ENCODE results near the gene RPS6KB2.
A peak's percentile ranks its signal among the peaks of the same experiment; 100 is the strongest.
"Not testable (repeated sequence)": the region's sequence is repeated elsewhere in the genome, so short reads cannot be mapped to it uniquely, and the experiment has no call there.

RPS6KB2 gene

DNA sequence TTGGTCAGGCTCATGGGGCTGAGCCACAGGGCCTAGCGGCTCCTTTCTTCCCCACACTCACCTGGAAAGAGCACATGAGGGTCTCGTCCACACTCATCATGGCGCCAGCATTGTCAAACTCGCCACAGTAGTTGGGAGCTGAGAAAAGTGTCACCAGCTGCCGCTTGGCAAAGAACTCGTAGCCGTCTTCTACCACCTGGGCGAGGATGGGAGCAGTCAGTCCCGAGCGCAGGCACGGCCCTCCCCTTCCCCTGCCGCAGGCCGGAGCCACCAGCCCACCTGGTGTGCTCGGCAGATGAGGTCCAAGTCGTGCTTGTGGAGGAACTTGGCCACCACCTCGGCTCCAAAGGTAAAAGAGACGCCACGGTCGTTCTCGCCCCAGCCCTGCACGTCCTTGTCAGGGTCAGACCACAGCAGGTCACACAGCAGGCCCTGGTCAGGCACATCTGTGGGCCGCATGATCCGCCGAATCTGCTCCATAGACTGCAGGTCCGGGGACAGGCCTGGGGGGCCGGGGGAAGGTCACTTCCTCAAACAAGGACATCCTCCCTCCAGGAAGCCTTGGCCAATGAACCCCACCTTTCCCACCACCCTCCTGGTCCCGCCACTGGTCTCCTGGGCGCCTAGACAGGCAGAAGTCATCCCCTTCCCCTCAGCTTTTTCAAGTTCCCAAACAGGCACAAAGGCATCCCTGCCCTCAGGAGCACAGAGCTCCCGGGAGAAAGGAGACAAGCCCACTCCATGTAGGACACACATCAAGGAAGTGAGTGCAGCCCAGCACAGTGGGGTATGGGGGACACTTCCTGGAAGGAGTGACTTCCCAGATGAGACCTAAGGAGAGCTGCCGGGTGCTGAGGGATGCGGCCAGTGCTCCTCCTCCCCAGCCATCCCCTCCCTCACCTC is 29.4 kb upstream of the RPS6KB2 start:
- no peak for TF ChIP-seq CTCF (IDR thresholded peaks at IDR 0.05; ENCODE audit: unreplicated experiment in 3 of 3)
- H3K9me3 Mint-ChIP-seq: no peaks in the 10 kb centered on the region
- H3K4me1 Mint-ChIP-seq: peaks cover 14% of the 10 kb centered on the region

DNA sequence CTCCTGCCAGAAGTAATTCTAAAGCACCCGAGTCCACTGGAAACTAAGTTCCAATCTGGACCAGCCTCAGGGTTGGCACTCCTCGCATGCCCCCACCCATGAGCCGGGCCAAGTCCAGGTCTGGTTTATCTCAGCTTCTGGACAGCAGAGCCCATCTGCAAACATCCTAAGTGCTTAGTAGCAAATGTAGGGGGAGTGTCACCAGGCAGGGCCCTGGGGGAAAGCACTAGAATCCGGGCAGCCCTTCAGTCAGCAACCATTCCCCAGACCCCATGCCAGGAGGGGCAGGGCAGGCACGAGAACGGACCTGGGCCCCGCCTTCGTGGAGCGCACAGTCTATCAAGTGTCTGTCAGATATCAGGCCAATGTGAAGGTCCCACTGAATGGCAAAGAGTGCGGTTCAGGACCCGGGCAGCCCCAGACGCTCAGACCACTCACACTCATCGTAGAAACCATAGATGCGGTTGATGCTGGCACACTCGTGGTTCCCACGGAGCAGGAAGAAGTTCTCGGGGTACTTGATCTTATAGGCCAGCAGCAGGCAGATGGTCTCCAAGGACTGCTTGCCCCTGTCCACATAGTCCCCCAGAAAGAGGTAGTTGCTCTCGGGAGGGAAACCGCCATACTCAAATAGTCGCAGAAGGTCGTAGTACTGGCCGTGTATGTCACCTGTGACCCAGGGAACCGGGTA is 27.9 kb upstream of the RPS6KB2 start:
- H3K4me3 Mint-ChIP-seq: peak overlapping the region; percentile 84 to 94 (median 91)
- H3K9me3 Mint-ChIP-seq: no peaks in the 10 kb centered on the region
- TF ChIP-seq CTCF (IDR thresholded peaks at IDR 0.05; ENCODE audit: unreplicated experiment in 3 of 3): no peak
- H3K36me3 Mint-ChIP-seq (ENCODE audit: low read depth): peaks cover 14% of the 10 kb centered on the region
- peak overlapping the region; percentile 74 to 85 (median 81) for H3K27ac Mint-ChIP-seq
- no peaks in the 10 kb centered on the region for H3K27me3 Mint-ChIP-seq (ENCODE audit: low read depth)
- H3K4me1 Mint-ChIP-seq: peaks cover 18% of the 10 kb centered on the region

More for the DNA sequence above, 29.4 kb upstream of the RPS6KB2 start:
- peak overlapping the region; percentile 51 to 91 (median 66) for H3K4me3 Mint-ChIP-seq
- no peak overlapping the region for H3K27ac Mint-ChIP-seq
- no peaks in the 10 kb centered on the region for H3K27me3 Mint-ChIP-seq (ENCODE audit: low read depth)
- H3K36me3 Mint-ChIP-seq (ENCODE audit: low read depth): peaks cover 14% of the 10 kb centered on the region

- peak overlapping the region; percentile 74 to 85 (median 81) for H3K27ac Mint-ChIP-seq
- H3K4me1 Mint-ChIP-seq: peaks cover 18% of the 10 kb centered on the region
- TF ChIP-seq CTCF (IDR thresholded peaks at IDR 0.05; ENCODE audit: unreplicated experiment in 3 of 3): no peak
- no peaks in the 10 kb centered on the region for H3K9me3 Mint-ChIP-seq
- peaks cover 14% of the 10 kb centered on the region for H3K36me3 Mint-ChIP-seq (ENCODE audit: low read depth)
- no peaks in the 10 kb centered on the region for H3K27me3 Mint-ChIP-seq (ENCODE audit: low read depth)
- H3K4me3 Mint-ChIP-seq: peak overlapping the region; percentile 84 to 94 (median 91)
These were observed 27.3 kb upstream of the RPS6KB2 start for GRCh38 chr11:67400942-67401494.

DNA sequence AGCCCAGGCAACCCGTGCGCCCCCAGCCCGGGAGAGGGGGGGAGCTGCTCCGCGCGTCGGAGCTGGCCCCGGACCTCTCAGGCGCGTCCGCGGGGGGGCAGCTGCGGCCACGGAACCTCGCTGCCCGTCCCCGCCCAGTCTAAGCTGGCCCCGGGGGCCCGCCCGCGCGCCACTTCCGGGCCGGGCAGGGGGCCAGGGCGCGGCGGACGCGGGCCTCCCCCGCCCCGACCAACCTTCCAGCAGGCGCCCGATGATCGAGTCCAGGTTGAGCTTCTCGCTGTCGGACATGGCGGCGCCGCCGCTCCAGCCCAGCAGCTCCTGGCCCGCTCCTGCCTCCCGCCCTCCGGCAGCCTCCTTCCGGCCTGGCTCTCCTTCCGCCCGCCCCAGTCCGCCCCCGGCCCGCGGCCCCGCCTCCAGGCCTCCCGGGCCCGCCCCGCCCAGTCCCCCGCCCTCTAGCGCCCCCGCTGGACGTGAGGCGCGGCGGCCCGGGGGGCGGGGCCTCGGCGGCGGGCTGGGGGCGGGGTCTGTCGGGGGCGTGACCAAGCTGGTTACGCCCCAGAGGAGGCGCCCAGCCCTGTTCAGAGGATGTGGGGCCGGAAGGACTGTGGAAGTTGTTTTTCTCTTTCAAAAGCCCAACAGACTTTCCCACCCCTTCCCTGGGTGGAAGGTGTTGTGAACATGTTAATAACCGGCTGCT is 26.7 kb upstream of the RPS6KB2 start, which contains the start of gene PPP1CA:
TSS of gene PPP1CA (minus strand) at position 364 of the 697 bp plus-strand sequence. CDS start at position 288, 76 bp downstream.
- peak within 1 kb of the TSS; percentile 84 to 94 (median 91) for H3K4me3 Mint-ChIP-seq

DNA sequence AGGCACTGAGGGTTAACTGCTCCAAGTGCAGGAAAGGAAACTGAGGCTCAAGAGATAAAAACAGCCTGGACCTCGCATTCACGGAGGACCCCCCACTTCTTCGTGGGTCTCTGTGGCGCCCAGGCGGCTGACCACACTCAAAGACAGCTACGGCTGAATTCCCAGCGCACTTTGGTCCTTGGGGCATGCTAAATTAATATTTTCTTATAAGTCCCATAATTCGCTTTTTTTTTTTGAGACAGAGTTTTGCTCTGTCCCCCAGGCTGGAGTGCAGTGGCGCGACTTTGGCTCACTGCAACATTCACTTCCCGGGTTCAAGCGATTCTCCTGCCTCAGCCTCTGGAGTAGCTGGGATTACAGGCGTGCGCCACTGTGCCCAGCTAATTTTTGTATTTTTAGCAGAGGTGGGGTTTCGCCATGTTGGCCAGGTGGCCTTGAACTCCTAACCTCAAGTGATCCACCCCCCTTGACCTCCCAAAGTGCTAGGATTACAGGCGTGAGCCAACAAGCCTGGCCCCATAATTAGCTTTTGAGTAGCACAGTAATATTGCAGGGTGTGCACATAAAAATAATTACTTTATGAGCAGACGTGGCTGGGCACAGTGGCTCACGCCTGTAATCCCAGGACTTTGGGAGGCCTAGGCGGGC is 26.0 kb upstream of the RPS6KB2 start:
- Mint-ChIP-seq H3K4me3 (peak overlapping the region; percentile 43 to 56 (median 52)), H3K27ac (peak overlapping the region; percentile 45 to 95 (median 93)), H3K36me3 (ENCODE audit: low read depth) (peaks cover 10% of the 10 kb centered on the region), H3K4me1 (peaks cover 22% of the 10 kb centered on the region)
- H3K27me3 Mint-ChIP-seq (ENCODE audit: low read depth); H3K9me3 Mint-ChIP-seq: not testable (repeated sequence)

More for the DNA sequence above, 26.7 kb upstream of the RPS6KB2 start, which contains the start of gene PPP1CA:
- Mint-ChIP-seq H3K27me3 (ENCODE audit: low read depth) (no peaks in the 10 kb centered on the region), H3K4me1 (peaks cover 18% of the 10 kb centered on the region), H3K9me3 (no peaks in the 10 kb centered on the region), H3K36me3 (ENCODE audit: low read depth) (peaks cover 10% of the 10 kb centered on the region), H3K27ac (peak within 1 kb of the TSS; percentile 74 to 95 (median 93))
- TF ChIP-seq CTCF (IDR thresholded peaks at IDR 0.05; ENCODE audit: unreplicated experiment in 3 of 3): peak; percentile 50 to 58 (median 54)

DNA sequence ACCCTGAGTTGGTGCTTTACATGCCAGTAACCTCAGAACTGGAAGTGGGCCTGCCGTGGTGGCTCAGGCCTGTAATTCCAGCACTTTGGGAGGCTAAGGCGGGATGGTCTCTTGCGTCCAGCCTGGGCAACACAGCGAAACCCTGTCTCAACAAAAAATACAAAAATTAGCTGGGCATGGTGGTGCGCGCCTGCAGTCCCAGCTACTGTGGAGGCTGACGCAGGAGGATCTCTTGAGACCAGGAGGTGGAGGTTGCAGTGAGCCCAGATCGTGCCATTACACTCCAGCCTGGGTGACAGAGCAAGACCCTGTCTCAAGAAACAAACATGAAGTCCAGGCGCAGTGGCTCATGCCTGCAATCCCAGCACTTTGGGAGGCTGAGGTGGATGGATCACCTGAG is 25.2 kb upstream of the RPS6KB2 start:
- not testable (repeated sequence) for H3K9me3 Mint-ChIP-seq; H3K36me3 Mint-ChIP-seq (ENCODE audit: low read depth); H3K27me3 Mint-ChIP-seq (ENCODE audit: low read depth)
- H3K27ac Mint-ChIP-seq: peak overlapping the region; percentile 65 to 95 (median 86)
- H3K4me1 Mint-ChIP-seq: peaks cover 19% of the 10 kb centered on the region
- peak overlapping the region in 2 of 3 experiments; percentile 49 to 64 for H3K4me3 Mint-ChIP-seq

Measured in nephron (organoid).